SK-N-SH (cell line): ENCODE measurements around the gene CAPN6. TPM values are rescaled to one million over a fixed set of nuclear protein-coding genes. Genes with fewer than 3 reads are reported as not detected.

Experiments used
- CTCF ChIA-PET: fragments of 300-600, 350-600 bp; formaldehyde crosslinking; extraction: SDS; loops from one replicate; lab custom pipeline; 2021; lab: Yijun Ruan, JAX
- POLR2A ChIA-PET: fragments of 350-600 bp; sonication (Branson Sonifier 250); formaldehyde crosslinking; extraction: SDS; loops from one replicate; lab custom pipeline; 2020; ENCODE audit warnings: antibody characterized with exemption, inconsistent platforms; lab: Yijun Ruan, JAX
- DNase-seq: peaks from one replicate; pipeline ENCODE4 v3.0.0; 2012
- H2AFZ ChIP-seq: fragments of 200-600 bp; sonication (generic); 2 replicates; pipeline ENCODE4 v1.8.1; 2016; ENCODE audit warnings: antibody characterized with exemption, mild to moderate bottlenecking, low read depth
- H3F3A ChIP-seq: fragments of 200-600 bp; sonication (generic); replicated peaks from 2 replicates; pipeline ENCODE3; 2016; ENCODE audit warnings: antibody characterized with exemption, mild to moderate bottlenecking; ENCODE audit not compliant: insufficient read depth
- H3K27ac ChIP-seq, 2 experiments: fragments of 200-500 bp in 1 of 2; fragments of 200-600 bp in 1 of 2; sonication (Bioruptor generic) in 1 of 2; sonication (generic), shearing (Covaris generic) in 1 of 2; 2 replicates each; pipeline versions ENCODE4 v1.5.1 to v1.6.1; 2014 to 2016; ENCODE audit warnings: low read depth in 2 of 2, inconsistent platforms in 1 of 2, low read length in 1 of 2, mild to moderate bottlenecking in 1 of 2, mixed read lengths in 1 of 2
- H3K27me3 ChIP-seq: fragments of 200-600 bp; sonication (generic), shearing (Covaris generic); 2 replicates; pipeline ENCODE4 v1.6.1; 2016; ENCODE audit warnings: mixed run types; ENCODE audit not compliant: insufficient read depth
- H3K36me3 ChIP-seq, 2 experiments: fragments of 200-500 bp in 1 of 2; fragments of 200-600 bp in 1 of 2; sonication (Bioruptor generic) in 1 of 2; sonication (generic) in 1 of 2; replicated peaks in 1 of 2; 2 replicates each; pipeline versions ENCODE3 to v1.5.1; 2014 to 2016; ENCODE audit warnings: low read length in 1 of 2, mild to moderate bottlenecking in 1 of 2; ENCODE audit not compliant: insufficient read depth in 2 of 2, control insufficient read depth in 1 of 2
- H3K4me1 ChIP-seq, 2 experiments: fragments of 200-500 bp in 1 of 2; fragments of 200-600 bp in 1 of 2; sonication (Bioruptor generic) in 1 of 2; sonication (generic), shearing (Covaris generic) in 1 of 2; 2 replicates each; pipeline versions ENCODE4 v1.5.1 to v1.6.1; 2014 to 2016; ENCODE audit warnings: low read depth in 1 of 2, low read length in 1 of 2, mixed run types in 1 of 2; ENCODE audit not compliant: insufficient read depth in 2 of 2, control insufficient read depth in 1 of 2
- H3K4me2 ChIP-seq: fragments of 200-600 bp; sonication (generic), shearing (Covaris generic); 2 replicates; pipeline ENCODE4 v1.6.1; 2017; ENCODE audit warnings: mixed run types
- H3K4me3 ChIP-seq, 2 experiments: fragments of 200-500 bp in 1 of 2; fragments of 200-600 bp in 1 of 2; sonication (Bioruptor generic) in 1 of 2; sonication (generic), shearing (Covaris generic) in 1 of 2; 2 replicates each; pipeline versions ENCODE4 v1.5.1 to v1.8.1; 2014 to 2016; ENCODE audit warnings: low read depth in 2 of 2, inconsistent platforms in 1 of 2, low read length in 1 of 2, mild to moderate bottlenecking in 1 of 2, mixed read lengths in 1 of 2, moderate library complexity in 1 of 2
- H3K79me2 ChIP-seq: fragments of 200-600 bp; sonication (generic); 2 replicates; pipeline ENCODE4 v1.8.1; 2017; ENCODE audit warnings: mild to moderate bottlenecking; ENCODE audit not compliant: insufficient read depth
- H3K9ac ChIP-seq: fragments of 200-600 bp; sonication (generic); 2 replicates; pipeline ENCODE4 v1.6.1; 2017; ENCODE audit warnings: mixed run types
- H3K9me2 ChIP-seq: fragments of 200-600 bp; sonication (generic); 2 replicates; pipeline ENCODE4 v1.6.1; 2017; ENCODE audit warnings: mixed run types
- H3K9me3 ChIP-seq: fragments of 200-600 bp; sonication (generic); 2 replicates; pipeline ENCODE4 v1.6.1; 2017; ENCODE audit warnings: mixed run types, mild to moderate bottlenecking, moderate library complexity
- H4K20me1 ChIP-seq: fragments of 200-600 bp; sonication (generic); 2 replicates; pipeline ENCODE4 v1.6.1; 2017; ENCODE audit warnings: mild to moderate bottlenecking, mixed run types; ENCODE audit not compliant: insufficient read depth
- CTCF ChIP-seq: fragments of 200-600 bp; sonication (generic); IDR thresholded peaks from 2 replicates; pipeline ENCODE4 v1.6.1; 2017; ENCODE audit warnings: antibody characterized with exemption, mild to moderate bottlenecking, moderate library complexity
- FOSL2 ChIP-seq: IDR thresholded peaks from 2 replicates; pipeline ENCODE4 v1.4.0; 2012; ENCODE audit warnings: low read depth, mild to moderate bottlenecking, moderate library complexity, borderline replicate concordance
- GABPA ChIP-seq: IDR thresholded peaks from 2 replicates; pipeline ENCODE4 v1.4.0; 2012; ENCODE audit warnings: low read depth, mild to moderate bottlenecking
- GATA2 ChIP-seq: sonication (generic); formaldehyde crosslinking; IDR thresholded peaks from 2 replicates; pipeline ENCODE4 v1.5.0; 2020; ENCODE audit warnings: mild to moderate bottlenecking, missing genetic modification reagents
- MEF2A ChIP-seq: IDR thresholded peaks from 2 replicates; pipeline ENCODE4 v1.4.0; 2012; ENCODE audit warnings: low read depth, borderline replicate concordance
- MXI1 ChIP-seq: IDR thresholded peaks from 2 replicates; pipeline ENCODE4 v1.6.1; 2012; ENCODE audit warnings: mild to moderate bottlenecking, low read depth, low read length, improper control_type of control experiment
- NRF1 ChIP-seq: IDR thresholded peaks from 2 replicates; pipeline ENCODE4 v1.6.1; 2012; ENCODE audit warnings: low read depth, mild to moderate bottlenecking, low read length
- POLR2AphosphoS5 ChIP-seq: IDR thresholded peaks from 2 replicates; pipeline ENCODE4 v1.6.1; 2012; ENCODE audit warnings: low read depth, low read length
- RAD21 ChIP-seq: IDR thresholded peaks from 2 replicates; pipeline ENCODE4 v1.6.1; 2012; ENCODE audit warnings: mild to moderate bottlenecking, low read length
- RCOR1 ChIP-seq: fragments of 150-350 bp; IDR thresholded peaks from 2 replicates; pipeline ENCODE4 v1.6.1; 2017; ENCODE audit warnings: antibody characterized with exemption, low read length
- RXRA ChIP-seq: IDR thresholded peaks from 2 replicates; pipeline ENCODE4 v1.4.0; 2012; ENCODE audit warnings: low read depth, mild to moderate bottlenecking, borderline replicate concordance
- SIN3A ChIP-seq: IDR thresholded peaks from 2 replicates; pipeline ENCODE4 v1.6.1; 2012; ENCODE audit warnings: low read depth, mild to moderate bottlenecking, low read length, moderate library complexity, borderline replicate concordance
- SMC3 ChIP-seq: IDR thresholded peaks from 2 replicates; pipeline ENCODE4 v1.6.1; 2012; ENCODE audit warnings: low read depth, low read length, improper control_type of control experiment
- TAF1 ChIP-seq: IDR thresholded peaks from 2 replicates; pipeline ENCODE4 v1.6.1; 2012; ENCODE audit warnings: low read depth, mild to moderate bottlenecking, low read length, moderate library complexity, borderline replicate concordance
- USF2 ChIP-seq: fragments of 150-350 bp; IDR thresholded peaks from 2 replicates; pipeline ENCODE4 v1.6.1; 2017; ENCODE audit warnings: antibody characterized with exemption, low read length, low read depth, borderline replicate concordance
- YY1 ChIP-seq: IDR thresholded peaks from 2 replicates; pipeline ENCODE4 v1.4.0; 2012; ENCODE audit warnings: low read depth, mild to moderate bottlenecking
- WGBS: methylation state at CpG from one replicate; pipeline ENCODE4 v1.1.6; 2017; ENCODE audit warnings: low lambda C conversion rate; 5-methylcytosine and 5-hydroxymethylcytosine counted together
- polyA plus RNA-seq, 3 experiments: library from polyadenylated mRNA; depleted of rRNA; stranded (reverse); fragments of >200 nt; gene quantifications; 2 replicates each; pipeline ENCODE4 v1.2.3, GENCODE V29; 2012
- TF ChIP-seq, protein P1 (sequence below): IDR thresholded peaks from 2 replicates; pipeline ENCODE4 v1.4.0; 2012; ENCODE audit warnings: low read depth, borderline replicate concordance
- TF ChIP-seq, protein P2 (sequence below): IDR thresholded peaks from 2 replicates; pipeline ENCODE4; 2012

The CAPN6 gene
- polyA plus RNA-seq, 1 of the 3 experiments (the other 2 are of a cell fraction) = not detected

DNA sequence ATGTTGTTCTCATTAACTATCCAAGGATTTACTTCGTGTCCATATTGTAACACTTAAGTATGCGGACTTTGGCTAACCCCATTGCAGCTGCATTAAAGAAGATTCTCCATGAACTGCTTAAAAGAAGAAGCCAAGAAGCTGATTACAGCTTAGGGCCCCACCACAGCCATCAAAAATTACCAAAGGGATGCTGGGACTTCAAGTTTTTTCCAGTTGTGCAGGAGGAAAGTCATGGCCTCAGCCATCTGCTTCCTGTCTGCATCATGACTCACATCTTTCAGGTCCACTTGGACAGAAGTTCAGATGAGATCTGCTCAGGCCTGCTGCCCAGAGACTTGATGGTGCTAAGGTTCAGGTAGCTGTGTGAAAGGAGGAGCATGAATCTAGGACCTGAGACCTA, 38.8 kb upstream of the CAPN6 start:
- POLR2A ChIA-PET = no interaction called here
- DNase-seq = no peak
- CTCF ChIA-PET = no interaction called here
- Histone ChIP-seq H3K36me3 (no peaks in the 10 kb centered on the region), H3K27me3 (no peaks in the 10 kb centered on the region; the same call in 1 of the 2 replicates), H3K9me3 (no peaks in the 10 kb centered on the region; the same call in 1 of the 2 replicates), H3K9ac (no peak overlapping the region), H3K4me1 (no peaks in the 10 kb centered on the region; a peak in 1 of 4 replicates), H3K4me3 (no peak overlapping the region), H3K9me2 (no peaks in the 10 kb centered on the region), H3K79me2 (no peaks in the 10 kb centered on the region), H3K27ac (no peak overlapping the region), H2AFZ (no peak overlapping the region), H3F3A (no peaks in the 10 kb centered on the region), H3K4me2 (no peak overlapping the region), H4K20me1 (no peaks in the 10 kb centered on the region)
- no peak for TF ChIP-seq RCOR1
- no peak for TF ChIP-seq TAF1
- no peak for TF ChIP-seq RXRA
- TF ChIP-seq, protein P1, sequence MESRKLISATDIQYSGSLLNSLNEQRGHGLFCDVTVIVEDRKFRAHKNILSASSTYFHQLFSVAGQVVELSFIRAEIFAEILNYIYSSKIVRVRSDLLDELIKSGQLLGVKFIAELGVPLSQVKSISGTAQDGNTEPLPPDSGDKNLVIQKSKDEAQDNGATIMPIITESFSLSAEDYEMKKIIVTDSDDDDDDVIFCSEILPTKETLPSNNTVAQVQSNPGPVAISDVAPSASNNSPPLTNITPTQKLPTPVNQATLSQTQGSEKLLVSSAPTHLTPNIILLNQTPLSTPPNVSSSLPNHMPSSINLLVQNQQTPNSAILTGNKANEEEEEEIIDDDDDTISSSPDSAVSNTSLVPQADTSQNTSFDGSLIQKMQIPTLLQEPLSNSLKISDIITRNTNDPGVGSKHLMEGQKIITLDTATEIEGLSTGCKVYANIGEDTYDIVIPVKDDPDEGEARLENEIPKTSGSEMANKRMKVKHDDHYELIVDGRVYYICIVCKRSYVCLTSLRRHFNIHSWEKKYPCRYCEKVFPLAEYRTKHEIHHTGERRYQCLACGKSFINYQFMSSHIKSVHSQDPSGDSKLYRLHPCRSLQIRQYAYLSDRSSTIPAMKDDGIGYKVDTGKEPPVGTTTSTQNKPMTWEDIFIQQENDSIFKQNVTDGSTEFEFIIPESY = no peak
- TF ChIP-seq NRF1 = no peak
- no peak for TF ChIP-seq MEF2A
- no peak for TF ChIP-seq GATA2 (CRISPR knock-in tag)
- TF ChIP-seq MXI1 = no peak
- WGBS = 40% methylated on average over 2 of the region's 2 CpGs

GRCh38 chrX:111308039-111308438, 37.8 kb upstream of the CAPN6 start:
- no peaks in the 10 kb centered on the region; the same call in 1 of the 2 replicates for H3K9me3 ChIP-seq
- H3K4me3 ChIP-seq = no peak overlapping the region
- no peak overlapping the region; a peak in 1 of 4 replicates for H3K27ac ChIP-seq
- no peaks in the 10 kb centered on the region for H4K20me1 ChIP-seq
- H3K79me2 ChIP-seq = no peaks in the 10 kb centered on the region
- WGBS = 12% methylated on average over 3 of the region's 3 CpGs
- H3K36me3 ChIP-seq = no peaks in the 10 kb centered on the region
- H3K9me2 ChIP-seq = no peaks in the 10 kb centered on the region
- H2AFZ ChIP-seq = no peak overlapping the region
- no peaks in the 10 kb centered on the region for H3F3A ChIP-seq
- no peak overlapping the region for H3K9ac ChIP-seq
- no peak for TF ChIP-seq SIN3A
- no peak for TF ChIP-seq RXRA
- no peak for TF ChIP-seq FOSL2
- TF ChIP-seq POLR2AphosphoS5 = no peak
- no peak for TF ChIP-seq GABPA
- TF ChIP-seq USF2 = no peak
- no peak for TF ChIP-seq CTCF
- no peak for TF ChIP-seq GATA2 (CRISPR knock-in tag)
- no peak for TF ChIP-seq RAD21
- no peak for TF ChIP-seq SMC3
- TF ChIP-seq, protein P2, sequence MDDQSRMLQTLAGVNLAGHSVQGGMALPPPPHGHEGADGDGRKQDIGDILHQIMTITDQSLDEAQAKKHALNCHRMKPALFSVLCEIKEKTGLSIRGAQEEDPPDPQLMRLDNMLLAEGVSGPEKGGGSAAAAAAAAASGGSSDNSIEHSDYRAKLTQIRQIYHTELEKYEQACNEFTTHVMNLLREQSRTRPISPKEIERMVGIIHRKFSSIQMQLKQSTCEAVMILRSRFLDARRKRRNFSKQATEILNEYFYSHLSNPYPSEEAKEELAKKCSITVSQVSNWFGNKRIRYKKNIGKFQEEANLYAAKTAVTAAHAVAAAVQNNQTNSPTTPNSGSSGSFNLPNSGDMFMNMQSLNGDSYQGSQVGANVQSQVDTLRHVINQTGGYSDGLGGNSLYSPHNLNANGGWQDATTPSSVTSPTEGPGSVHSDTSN = no peak
- no peak for TF ChIP-seq YY1
- TF ChIP-seq, all 33 proteins: peak for 0
- no peak for DNase-seq
- Histone ChIP-seq H3K4me2 (no peak overlapping the region), H3K27me3 (no peaks in the 10 kb centered on the region; the same call in 1 of the 2 replicates), H3K4me1 (no peaks in the 10 kb centered on the region; a peak in 1 of 4 replicates)
- POLR2A ChIA-PET = no interaction called here
- CTCF ChIA-PET = interaction anchor here (0.6 kb wide), 1 partner anchor 145 kb away, joined by 3 read pairs; no protein-coding TSS in a partner anchor
